ENCODE results near the gene ZNF69.
A peak's percentile ranks its signal among the peaks of the same experiment; 100 is the strongest.
"Not testable (repeated sequence)": the region's sequence is repeated elsewhere in the genome, so short reads cannot be mapped to it uniquely, and the experiment has no call there.

GRCh38 chr19:11879687-11880266 is 7.8 kb upstream of the ZNF69 start:
- not testable (repeated sequence) for TF ChIP-seq EP300 (conservative IDR thresholded peaks at IDR 0.05; ENCODE audit: poor library complexity, severe bottlenecking); MXI1 (conservative IDR thresholded peaks at IDR 0.05; ENCODE audit: poor library complexity, severe bottlenecking); REST (IDR thresholded peaks at IDR 0.05; ENCODE audit: borderline replicate concordance); EZH2 (IDR thresholded peaks at IDR 0.05; ENCODE audit: borderline replicate concordance, insufficient read depth, low read length, poor library complexity, severe bottlenecking); POLR2AphosphoS5 (IDR thresholded peaks at IDR 0.05); TAF1 (IDR thresholded peaks at IDR 0.05; ENCODE audit: low read depth)
- TF ChIP-seq CTCF (IDR thresholded peaks at IDR 0.05; ENCODE audit: poor library complexity, severe bottlenecking) (peak; percentile 67), RAD21 (conservative IDR thresholded peaks at IDR 0.05) (peak; percentile 48)

Measured in neural cell (in vitro differentiated cells).